GM19193 (cell line): ENCODE measurements around the gene FADS2.

Experiments
- POLR2A ChIP-seq: IDR thresholded peaks from 4 replicates; pipeline ENCODE4 v1.6.1; 2011; ENCODE audit not compliant: insufficient read depth, insufficient read length; ENCODE audit errors: extremely low read depth

The FADS2 gene

GRCh38 chr11:61861634-61862033, 33.5 kb downstream of the FADS2 start:
- no peak for TF ChIP-seq POLR2A

- no peak for TF ChIP-seq POLR2A
These were observed 34.8 kb downstream of the FADS2 start for GRCh38 chr11:61862714-61863547.

GRCh38 chr11:61863548-61864081, 35.5 kb downstream of the FADS2 start:
- TF ChIP-seq POLR2A = no peak

- TF ChIP-seq POLR2A = peak; percentile 14
These were observed 37.0 kb downstream of the FADS2 start for GRCh38 chr11:61864814-61865775.

GRCh38 chr11:61866231-61866957, 38.3 kb downstream of the FADS2 start:
- TF ChIP-seq POLR2A = peak; percentile 16

DNA sequence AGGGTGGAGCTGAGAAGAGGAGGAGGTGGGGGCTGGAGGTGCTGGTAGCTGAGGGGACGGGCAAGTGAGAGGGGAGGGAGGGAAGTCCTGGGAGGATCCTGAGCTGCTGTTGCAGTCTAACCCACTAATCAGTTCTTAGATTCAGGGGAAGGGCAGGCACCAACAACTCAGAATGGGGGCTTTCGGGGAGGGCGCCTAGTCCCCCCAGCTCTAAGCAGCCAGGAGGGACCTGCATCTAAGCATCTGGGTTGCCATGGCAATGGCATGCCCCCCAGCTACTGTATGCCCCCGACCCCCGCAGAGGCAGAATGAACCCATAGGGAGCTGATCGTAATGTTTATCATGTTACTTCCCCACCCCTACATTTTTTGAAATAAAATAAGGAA, 38.9 kb downstream of the FADS2 start:
- no peak for TF ChIP-seq POLR2A

GRCh38 chr11:61868571-61869428, 40.7 kb downstream of the FADS2 start:
- TF ChIP-seq POLR2A = peak; percentile 27

DNA sequence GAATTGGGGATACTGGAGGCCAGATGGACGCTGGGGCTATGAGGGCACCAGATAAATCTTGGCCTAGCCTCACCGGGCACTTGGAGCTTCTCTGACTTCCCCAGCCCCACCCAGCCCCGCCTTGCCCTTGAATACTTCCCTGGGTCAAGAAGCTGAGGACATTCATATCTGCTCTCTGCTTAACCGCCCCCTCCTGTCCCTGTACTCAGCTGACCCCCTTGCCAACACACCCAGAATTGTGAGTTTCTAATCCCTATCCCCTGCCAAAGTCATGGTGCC, 41.3 kb downstream of the FADS2 start:
- no peak for TF ChIP-seq POLR2A

DNA sequence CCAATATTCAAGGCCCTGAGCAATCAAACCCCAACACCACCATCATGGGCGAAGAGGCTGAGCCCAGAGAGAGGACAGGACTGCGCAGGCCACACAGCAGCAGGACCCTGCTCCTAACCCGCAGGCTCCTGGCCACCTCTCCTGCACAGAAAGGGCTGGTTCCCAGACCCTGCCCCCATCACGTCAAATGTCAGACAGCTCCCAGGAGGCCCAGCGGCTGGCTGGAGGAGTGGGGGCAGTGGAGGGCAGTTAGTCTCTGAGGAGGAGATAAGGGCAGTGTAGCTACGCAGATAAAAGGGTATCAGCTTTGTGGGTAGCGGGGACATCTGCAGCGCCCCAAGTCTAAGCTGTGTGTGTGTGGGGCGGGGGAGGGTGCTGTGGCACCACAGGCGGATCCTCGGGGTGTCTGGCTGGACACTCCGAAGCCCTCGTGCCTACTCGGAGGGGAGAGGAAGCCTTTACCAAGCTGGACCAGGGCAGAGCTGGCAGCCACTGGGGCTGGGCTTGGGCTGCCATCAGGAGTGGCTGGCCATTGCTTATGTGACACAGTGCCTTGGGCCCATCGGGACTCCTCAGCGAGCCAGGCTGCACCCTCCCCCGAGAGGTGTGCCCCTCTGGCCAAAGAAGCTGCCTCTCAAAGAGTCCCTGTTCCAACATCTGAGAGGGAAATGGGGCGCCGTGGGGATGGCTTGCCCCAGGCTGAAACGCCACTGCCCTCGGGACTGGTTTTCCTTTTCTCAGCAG, 41.8 kb downstream of the FADS2 start:
- no peak for TF ChIP-seq POLR2A

DNA sequence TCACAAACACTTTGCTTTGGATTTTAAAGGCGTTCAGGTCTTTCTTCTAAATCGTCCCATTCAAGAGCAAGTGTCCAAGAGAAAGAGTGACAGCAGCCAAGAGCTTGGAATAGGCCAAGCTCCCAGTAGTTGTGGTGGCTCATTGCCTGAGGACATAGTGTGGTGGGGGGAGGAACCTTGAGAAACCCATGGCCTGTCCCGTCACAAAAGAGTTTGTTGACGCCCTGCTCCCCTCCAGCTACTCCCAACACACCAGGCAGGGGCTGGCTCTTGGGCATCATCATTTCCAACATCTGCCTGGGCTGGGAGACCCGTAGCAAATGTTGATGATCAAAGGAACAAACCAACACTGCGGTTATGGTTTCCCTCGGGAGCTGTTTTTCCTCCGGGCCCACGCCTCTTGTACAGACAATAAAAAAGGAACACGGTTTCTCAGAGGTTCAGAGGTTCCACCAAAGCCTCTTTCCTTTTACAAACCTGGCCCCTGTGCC, 42.5 kb downstream of the FADS2 start:
- no peak for TF ChIP-seq POLR2A

DNA sequence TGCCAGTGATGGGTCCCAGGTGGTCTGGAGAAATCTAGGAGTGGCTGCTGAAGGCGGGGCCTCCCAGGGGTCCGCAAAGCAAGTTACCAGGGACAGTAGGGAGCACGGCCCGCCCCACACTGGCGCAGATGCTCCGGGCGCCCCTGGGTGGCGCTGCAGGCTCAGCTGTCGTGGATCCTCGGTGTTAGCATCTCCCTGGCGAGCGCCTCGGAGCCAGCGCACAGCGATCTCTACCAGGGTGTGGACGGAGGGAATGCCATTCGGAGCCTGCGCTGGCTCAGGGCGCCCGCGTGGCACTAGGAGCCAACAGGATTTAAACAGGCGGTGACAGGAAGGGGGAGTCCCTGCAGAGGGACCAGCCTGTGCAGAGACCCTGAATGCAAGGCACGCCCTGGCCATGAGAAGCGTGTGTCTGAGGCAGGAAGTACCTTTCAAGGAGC, 43.1 kb downstream of the FADS2 start:
- no peak for TF ChIP-seq POLR2A

DNA sequence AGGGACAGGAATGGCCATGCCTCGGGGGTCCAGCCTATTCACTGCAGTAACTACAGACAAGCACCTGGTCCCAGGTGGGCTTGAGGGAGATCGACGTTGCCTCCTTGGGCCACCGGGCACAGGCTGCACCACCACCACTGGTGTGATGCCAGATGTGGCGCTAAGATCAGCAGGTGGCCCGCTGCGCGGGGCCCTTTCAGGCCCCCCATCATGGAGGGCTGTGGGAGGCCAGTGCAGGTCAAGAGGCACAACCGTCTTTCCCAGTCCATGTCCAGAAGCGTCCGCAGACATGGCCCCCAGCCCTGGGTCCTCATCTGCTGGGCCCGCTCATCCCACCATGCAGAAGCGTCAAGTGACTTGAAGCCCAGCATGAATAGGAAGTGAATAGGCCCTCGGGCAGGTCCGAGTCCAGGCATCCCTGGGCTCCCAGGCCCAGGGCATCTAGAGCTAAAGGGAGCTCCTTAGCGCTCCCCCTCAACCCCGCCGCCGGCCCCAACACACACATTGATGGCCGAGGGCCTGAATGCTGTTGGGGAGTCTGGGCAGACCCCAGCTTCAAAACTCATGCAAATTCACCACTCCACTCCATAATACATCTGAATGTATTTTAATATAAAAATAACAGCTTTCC, 45.0 kb downstream of the FADS2 start:
- TF ChIP-seq POLR2A = no peak
